NCI-H2029 treated with DMSO at 0.1 percent for 48 hours (cell line): ENCODE results near the gene FAM89A.
"Not testable (repeated sequence)": the region's sequence is repeated elsewhere in the genome, so short reads cannot be mapped to it uniquely, and the experiment has no call there.

Source experiments
- DNase-seq: peaks from one replicate; lab custom pipeline; 2025; lab: John Stamatoyannopoulos, UW

Gene FAM89A

GRCh38 chr1:230987448-230987847 lies 52.6 kb downstream of the FAM89A start:
- no peak for DNase-seq

- DNase-seq: no peak
Measured at GRCh38 chr1:230986976-230987375, 53.1 kb downstream of the FAM89A start.

GRCh38 chr1:230985711-230986110 lies 54.3 kb downstream of the FAM89A start:
- DNase-seq: no peak

GRCh38 chr1:230984622-230985515 lies 55.2 kb downstream of the FAM89A start:
- DNase-seq: not testable (repeated sequence)

DNA sequence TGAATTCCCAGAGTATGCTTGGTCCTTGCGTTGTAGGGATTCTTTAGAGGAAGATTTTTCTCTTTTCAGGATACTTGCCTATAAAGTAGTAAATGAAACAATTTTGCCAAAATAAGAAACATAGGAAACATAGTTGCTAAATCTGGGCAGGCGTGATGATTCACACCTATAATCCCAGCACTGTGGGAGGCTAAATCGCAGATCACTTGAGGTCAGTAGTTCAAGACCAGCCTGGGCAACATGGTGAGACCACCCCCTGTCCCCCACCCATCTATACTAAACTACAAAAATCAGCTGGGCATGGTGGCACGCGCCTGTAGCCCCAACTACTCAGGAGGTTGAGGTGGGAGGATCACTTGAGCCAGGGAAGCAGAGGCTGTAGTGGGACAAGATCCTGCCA lies 56.2 kb downstream of the FAM89A start:
- no peak for DNase-seq

DNA sequence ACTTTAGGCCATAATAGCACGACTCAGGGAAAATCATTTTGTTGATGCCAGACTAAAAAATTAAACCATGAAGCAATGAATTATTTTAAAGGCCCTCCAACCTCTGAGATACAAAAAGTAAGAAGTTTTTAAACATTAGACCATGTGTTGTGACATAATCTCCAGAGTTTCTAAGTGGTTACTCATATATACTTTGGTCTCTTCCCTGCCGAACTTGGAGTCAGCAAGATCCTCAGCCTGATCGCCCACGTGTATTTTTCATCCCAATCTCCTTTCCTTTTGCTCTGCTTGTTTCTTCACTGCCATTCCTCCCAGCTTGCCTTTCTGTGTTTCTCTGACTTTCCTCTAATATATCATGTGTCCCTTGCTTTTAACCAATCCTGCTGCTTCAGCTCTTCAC lies 57.4 kb downstream of the FAM89A start:
- DNase-seq: no peak

DNA sequence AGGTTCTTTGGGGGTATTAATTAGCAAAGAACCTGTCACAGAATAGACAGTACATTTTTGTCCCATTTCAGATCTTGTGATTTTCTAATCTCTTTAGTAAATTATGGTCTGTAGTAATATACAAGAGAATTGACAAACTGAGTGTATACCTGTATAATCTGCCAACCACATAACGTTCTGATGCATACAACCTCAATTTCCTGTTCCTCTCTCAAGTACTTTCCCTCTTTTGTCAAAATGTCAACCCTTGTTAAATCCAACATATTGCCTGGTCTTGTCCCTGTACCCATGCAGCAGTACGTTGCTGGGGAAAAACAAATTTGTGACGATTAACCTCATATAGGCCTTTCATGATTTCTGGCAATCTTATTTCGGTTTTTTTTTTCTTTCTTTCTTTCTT lies 60.1 kb downstream of the FAM89A start:
- DNase-seq: no peak

- DNase-seq: no peak
Measured at GRCh38 chr1:230979389-230979716, 60.7 kb downstream of the FAM89A start.

GRCh38 chr1:230978491-230979388 lies 61.3 kb downstream of the FAM89A start, which contains the start of the genes ARV1 and TTC13:
ARV1 (plus strand) TSS chr1:230979094; CDS start chr1:230979106, 12 bp downstream.
TTC13 (minus strand) TSS chr1:230978861; CDS start chr1:230978830, 31 bp downstream.
- DNase-seq: peak; percentile 93

DNA sequence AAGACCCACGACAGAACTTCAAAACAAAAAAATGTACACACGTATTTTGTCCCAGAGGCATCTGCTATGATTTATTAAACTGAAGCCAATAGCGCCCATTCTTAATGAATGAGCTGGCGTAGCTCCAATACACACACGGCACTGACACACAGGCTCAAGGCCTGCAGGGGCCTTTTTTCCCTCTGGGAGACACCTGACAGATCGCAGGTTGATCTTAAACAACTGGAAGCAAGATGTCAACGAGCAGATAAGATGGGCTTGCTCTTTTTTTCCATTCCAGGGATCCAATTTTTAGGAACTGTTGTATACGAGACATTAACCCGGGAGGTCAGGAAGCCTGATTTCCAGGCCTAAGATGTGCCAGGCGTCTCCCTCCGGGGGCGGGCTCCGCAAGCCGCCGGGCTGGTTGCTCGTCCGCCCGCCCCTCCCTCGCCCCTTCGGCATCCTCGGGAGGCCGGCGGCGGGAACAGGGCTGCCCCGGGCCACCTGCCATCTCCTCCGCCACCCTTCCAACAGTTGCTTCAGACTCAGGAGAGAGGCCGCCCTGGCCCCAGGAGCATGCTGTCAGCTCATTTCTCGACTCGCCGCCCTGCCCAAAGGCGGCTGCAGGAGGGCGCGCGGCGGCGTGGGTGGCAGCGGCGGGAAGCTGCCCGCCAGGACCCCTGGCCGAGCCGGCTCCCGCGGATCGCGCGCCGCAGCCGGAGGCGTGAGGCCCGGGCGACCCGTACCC lies 62.1 kb downstream of the FAM89A start:
- peak; percentile 17 for DNase-seq

GRCh38 chr1:230976825-230977747 lies 63.0 kb downstream of the FAM89A start:
- no peak for DNase-seq

- no peak for DNase-seq
Measured at GRCh38 chr1:230976360-230976759, 63.7 kb downstream of the FAM89A start.

GRCh38 chr1:230975636-230976035 lies 64.4 kb downstream of the FAM89A start:
- DNase-seq: no peak

GRCh38 chr1:230972855-230973271 lies 67.2 kb downstream of the FAM89A start:
- no peak for DNase-seq

DNA sequence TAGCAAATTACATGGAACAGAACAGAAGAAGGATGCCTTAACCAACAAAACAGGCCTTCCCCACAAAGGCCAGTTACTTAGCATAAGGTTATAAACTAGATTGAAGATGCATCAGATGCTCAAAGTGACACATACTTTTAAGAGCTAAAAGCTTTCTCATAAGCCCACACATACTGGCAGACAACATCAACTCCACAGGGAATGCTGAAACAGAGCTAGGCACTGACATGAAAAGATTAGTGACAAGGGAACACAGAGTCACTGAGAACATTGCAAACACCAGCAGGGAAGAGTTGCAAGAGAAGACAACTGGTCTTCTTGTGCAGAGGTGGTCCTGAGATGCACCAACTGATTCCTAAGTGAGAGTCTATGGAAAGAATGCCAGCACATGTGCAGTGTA lies 68.3 kb downstream of the FAM89A start:
- no peak for DNase-seq

DNA sequence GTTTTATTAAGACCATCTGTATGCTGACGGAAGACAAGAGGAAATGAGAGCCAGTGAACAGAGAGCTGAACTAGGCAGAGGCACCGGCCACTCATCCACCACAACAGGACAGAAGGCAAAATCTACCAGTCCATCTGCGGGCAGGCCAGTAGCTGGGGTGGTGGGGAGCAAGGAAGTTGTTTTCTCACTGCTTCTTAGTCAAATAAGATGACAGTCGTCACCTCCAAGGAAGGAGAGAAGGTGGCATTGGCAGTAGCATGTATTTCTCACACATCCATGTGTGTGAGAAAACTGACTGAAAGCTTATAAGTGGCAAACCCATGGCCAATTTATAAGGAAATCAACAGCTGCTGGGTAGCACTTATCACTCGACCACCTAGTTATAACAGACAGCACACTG lies 69.6 kb downstream of the FAM89A start:
- no peak for DNase-seq
